Left lung (tissue), 10 donors: ENCODE data around the gene SLC35F3. TPM values are rescaled to one million over a fixed set of nuclear protein-coding genes. Genes with fewer than 3 reads are reported as not detected.
A peak's percentile ranks its signal among the peaks of the same experiment; 100 is the strongest.

ENCODE experiments used
- ATAC-seq: fragments of 200-7000 bp; cut with Tn5 transposase; one replicate; pipeline ENCODE4 v1.9.1; 2020; ENCODE audit warnings: moderate library complexity
- DNase-seq, 4 donors: peaks; one replicate each; pipeline ENCODE4 v3.0.0-alpha.2; 2013 to 2020
- H3K27ac ChIP-seq, 2 donors: fragments of 200-600 bp; sonication (generic) in 1 of 2; one replicate each; pipeline versions ENCODE4 v1.5.0 to v1.8.0; 2020 to 2021
- H3K27me3 ChIP-seq, 2 donors: fragments of 200-600 bp; sonication (generic) in 1 of 2; one replicate each; pipeline versions ENCODE4 v1.5.0 to v1.8.0; 2020 to 2021
- H3K36me3 ChIP-seq, 2 donors: fragments of 200-600 bp; sonication (generic) in 1 of 2; one replicate each; pipeline versions ENCODE4 v1.5.0 to v1.8.0; 2020 to 2021
- H3K4me1 ChIP-seq, 2 donors: fragments of 200-600 bp; one replicate each; pipeline ENCODE4 v1.8.0; 2021
- H3K4me3 ChIP-seq, 2 donors: fragments of 200-600 bp; sonication (generic) in 1 of 2; one replicate each; pipeline versions ENCODE4 v1.5.0 to v1.8.0; 2020 to 2021; ENCODE audit warnings: mild to moderate bottlenecking in 1 of 2
- H3K9me3 ChIP-seq, 2 donors: fragments of 200-600 bp; sonication (generic) in 1 of 2; one replicate each; pipeline versions ENCODE4 v1.5.0 to v1.8.0; 2020 to 2021
- CTCF ChIP-seq, 2 donors: fragments of 200-600 bp; sonication (generic) in 1 of 2; IDR thresholded peaks; one replicate each; pipeline versions ENCODE4 v1.5.0 to v1.8.0; 2021; ENCODE audit warnings: antibody characterized with exemption in 2 of 2
- intact Hi-C, 2 donors: fragments of 100-400 bp; cut with DNase I; formaldehyde crosslinking; loops; one replicate each; pipeline versions ENCODE4 v1.11.2 to v1.14.2; 2022
- polyA plus RNA-seq, 6 donors: library from polyadenylated mRNA; unstranded; fragments of 120-200 nt; gene quantifications; one replicate each; pipeline ENCODE4 v1.2.1, GENCODE V29; 2013; ENCODE audit not compliant: insufficient read length in 6 of 6
- total RNA-seq, 2 donors: library from RNA; stranded (reverse); fragmentation: NEBNext Ultra II Directional; extraction: Animal tissue kit (Norgen Biotek cat#: 25700); gene quantifications; one replicate each; pipeline ENCODE4 v1.2.1, GENCODE V29; 2021
- donor health status: DM: no; HTN: yes; CAD: no.
- donor health status: DM: no; HTN: no; CAD: no.

SLC35F3 gene
- total and polyA plus RNA-seq, 8 donors = 0.58 to 1.9 (median 1.5) TPM

GRCh38 chr1:234369784-234370183 is 465.3 kb downstream of the SLC35F3 start:
- no peaks in the 10 kb centered on the region for H3K27me3 ChIP-seq
- intact Hi-C loops = no loop called here
- no peak overlapping the region for H3K27ac ChIP-seq
- ATAC-seq (no peak), DNase-seq (no peak)
- H3K4me3 ChIP-seq = no peak overlapping the region
- H3K36me3 ChIP-seq = no peaks in the 10 kb centered on the region
- TF ChIP-seq CTCF (IDR thresholded peaks at IDR 0.05) = no peak
- no peaks in the 10 kb centered on the region for H3K9me3 ChIP-seq
- peaks cover 7 to 15% of the 10 kb centered on the region in 2 donors for H3K4me1 ChIP-seq

- ATAC-seq (no peak), DNase-seq (no peak)
- intact Hi-C loops = no loop called here
- no peak overlapping the region for H3K27ac ChIP-seq
- H3K9me3 ChIP-seq = no peaks in the 10 kb centered on the region
- H3K4me1 ChIP-seq = peaks cover 7 to 22% of the 10 kb centered on the region in 2 donors
- peaks cover 0 to 13% of the 10 kb centered on the region in 2 donors for H3K36me3 ChIP-seq
- TF ChIP-seq CTCF (IDR thresholded peaks at IDR 0.05) = no peak
- H3K4me3 ChIP-seq = no peak overlapping the region
- H3K27me3 ChIP-seq = no peaks in the 10 kb centered on the region
Observed at GRCh38 chr1:234371414-234371813, 466.9 kb downstream of the SLC35F3 start.

DNA sequence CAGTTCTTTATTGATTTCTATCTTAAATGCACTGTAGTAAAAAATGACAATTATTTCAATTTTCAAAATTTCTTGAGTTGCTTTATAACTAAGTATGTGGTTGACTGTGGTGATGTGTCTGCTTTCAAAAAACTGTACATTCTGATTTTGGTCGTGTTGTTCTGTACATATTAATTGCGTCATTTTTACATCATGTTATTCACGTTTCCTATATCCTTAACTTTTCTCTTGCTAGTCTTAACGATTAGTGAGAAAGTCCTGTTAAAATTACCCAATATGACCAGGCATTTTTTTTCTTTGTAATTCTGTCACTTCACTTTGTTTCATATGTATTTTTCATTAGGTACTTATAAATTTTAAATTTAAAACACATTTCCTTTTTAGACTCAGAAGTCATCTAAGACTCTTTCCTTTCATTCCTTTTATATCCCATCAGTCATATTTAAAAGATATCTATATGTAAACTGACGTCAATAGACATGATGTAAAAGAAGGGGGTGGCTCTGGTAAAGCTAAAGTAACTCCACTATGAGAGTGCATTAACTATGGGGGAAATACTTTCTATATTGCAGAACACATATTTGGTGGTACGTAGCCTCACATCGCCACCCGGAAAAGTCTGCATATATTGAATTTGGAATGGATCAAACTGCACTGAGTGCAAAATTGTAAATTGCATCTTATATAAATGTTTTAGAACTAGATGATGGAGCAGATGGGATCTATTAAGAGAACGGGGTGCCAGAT is 467.7 kb downstream of the SLC35F3 start:
- H3K27ac ChIP-seq = peak overlapping the region in 1 of 2 donors; percentile 97
- TF ChIP-seq CTCF (IDR thresholded peaks at IDR 0.05) = no peak
- H3K4me3 ChIP-seq = peak overlapping the region; percentile 60 to 91
- peaks cover 7 to 22% of the 10 kb centered on the region in 2 donors for H3K4me1 ChIP-seq
- intact Hi-C loops = no loop called here
- H3K36me3 ChIP-seq = peaks cover 0 to 21% of the 10 kb centered on the region in 2 donors
- ATAC-seq (no peak), DNase-seq (no peak)
- no peaks in the 10 kb centered on the region for H3K27me3 ChIP-seq
- H3K9me3 ChIP-seq = no peaks in the 10 kb centered on the region

DNA sequence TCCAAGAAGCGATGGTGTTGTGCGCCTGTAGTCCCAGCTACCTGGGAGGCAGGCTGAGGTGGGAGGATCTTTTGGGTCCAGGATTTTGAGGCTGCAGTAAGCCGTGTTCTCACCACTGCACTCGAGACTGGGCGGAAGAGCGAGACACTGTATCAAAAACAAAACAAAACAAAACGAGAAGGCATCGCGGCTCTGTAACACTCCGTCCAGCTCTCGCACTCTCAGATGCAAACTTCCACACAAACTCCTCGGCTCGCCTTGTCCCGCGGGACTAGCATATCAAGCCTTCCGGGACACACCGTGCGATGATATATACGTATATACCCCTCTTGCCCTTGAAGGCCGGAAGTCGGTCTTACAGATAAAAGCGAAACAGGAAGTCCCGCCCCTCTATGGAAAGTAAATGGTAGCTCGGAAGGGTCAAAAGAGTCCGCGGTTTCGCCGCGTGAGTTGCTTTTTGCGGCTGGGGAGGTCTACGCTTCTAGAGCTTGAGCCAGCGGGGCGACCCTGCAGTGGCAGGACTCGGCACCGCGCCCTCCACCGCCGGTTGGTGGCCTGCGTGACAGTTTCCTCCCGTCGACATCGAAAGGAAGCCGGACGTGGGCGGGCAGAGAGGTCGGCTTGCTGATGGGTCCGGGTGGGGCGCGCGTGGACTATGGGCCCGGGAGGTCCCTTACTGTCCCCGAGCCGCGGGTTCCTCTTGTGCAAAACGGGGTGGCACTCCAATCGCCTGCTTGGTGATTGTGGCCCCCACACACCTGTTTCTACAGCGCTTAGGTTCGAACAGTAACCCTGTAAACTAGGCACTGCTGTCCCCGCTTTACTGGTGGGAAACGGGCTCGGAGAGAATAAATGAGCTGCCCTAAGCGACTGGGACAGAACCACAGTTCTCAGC is 468.8 kb downstream of the SLC35F3 start, which contains the start of gene COA6:
Gene COA6 (plus strand): TSS at position 393 of the 895 bp plus-strand sequence. CDS start 11 bp downstream, at position 404.
- H3K36me3 ChIP-seq = peaks cover 0 to 32% of the 10 kb centered on the region in 2 donors
- peak within 1 kb of the TSS; percentile 60 to 91 for H3K4me3 ChIP-seq
- H3K9me3 ChIP-seq = no peaks in the 10 kb centered on the region
- peak; percentile 89 to 96 (median 94) for DNase-seq
- peak; percentile 97 for ATAC-seq
- no peaks in the 10 kb centered on the region for H3K27me3 ChIP-seq
- H3K4me1 ChIP-seq = peaks cover 7 to 22% of the 10 kb centered on the region in 2 donors
- H3K27ac ChIP-seq = peak within 1 kb of the TSS; percentile 96 to 97
- TF ChIP-seq CTCF (IDR thresholded peaks at IDR 0.05) = no peak
- intact Hi-C loops = no loop called here

DNA sequence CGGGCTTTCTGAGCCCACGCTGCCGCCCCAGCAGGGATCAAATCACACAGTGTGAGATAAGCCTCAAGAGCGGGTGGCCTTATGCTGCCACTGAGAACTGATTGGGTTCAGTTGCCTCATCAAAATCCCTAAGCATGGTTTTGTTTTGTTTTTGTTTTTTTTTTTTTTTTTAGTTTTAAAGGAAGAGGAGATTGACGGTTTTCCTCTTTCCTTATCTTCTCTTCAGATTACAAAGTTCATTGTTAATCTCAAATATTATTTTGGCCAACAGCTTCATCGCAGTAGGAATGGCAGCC is 469.4 kb downstream of the SLC35F3 start:
- no peaks in the 10 kb centered on the region for H3K9me3 ChIP-seq
- TF ChIP-seq CTCF (IDR thresholded peaks at IDR 0.05) = no peak
- ATAC-seq (no peak), DNase-seq (no peak)
- intact Hi-C loops = no loop called here
- peaks cover 7 to 22% of the 10 kb centered on the region in 2 donors for H3K4me1 ChIP-seq
- H3K4me3 ChIP-seq = peak overlapping the region; percentile 60 to 91
- peak overlapping the region; percentile 96 to 97 for H3K27ac ChIP-seq
- H3K27me3 ChIP-seq = no peaks in the 10 kb centered on the region
- peaks cover 0 to 38% of the 10 kb centered on the region in 2 donors for H3K36me3 ChIP-seq
